Fibroblast of pulmonary artery (primary cell): Measurements from ENCODE around the gene INSYN1.

ENCODE experiments used
- DNase-seq: peaks from one replicate; pipeline ENCODE4 v3.0.0-alpha.2; 2010; ENCODE audit warnings: low read depth
- H3K4me3 ChIP-seq: replicated peaks from 2 replicates; pipeline ENCODE4 v1.5.1; 2011; ENCODE audit warnings: low read depth, mild to moderate bottlenecking, control low read depth, low read length, moderate library complexity
- CTCF ChIP-seq: IDR thresholded peaks from 2 replicates; pipeline ENCODE4 v1.5.1; 2011; ENCODE audit warnings: mild to moderate bottlenecking, control low read depth, low read length, inconsistent platforms; ENCODE audit errors: missing control alignments

The INSYN1 gene

DNA sequence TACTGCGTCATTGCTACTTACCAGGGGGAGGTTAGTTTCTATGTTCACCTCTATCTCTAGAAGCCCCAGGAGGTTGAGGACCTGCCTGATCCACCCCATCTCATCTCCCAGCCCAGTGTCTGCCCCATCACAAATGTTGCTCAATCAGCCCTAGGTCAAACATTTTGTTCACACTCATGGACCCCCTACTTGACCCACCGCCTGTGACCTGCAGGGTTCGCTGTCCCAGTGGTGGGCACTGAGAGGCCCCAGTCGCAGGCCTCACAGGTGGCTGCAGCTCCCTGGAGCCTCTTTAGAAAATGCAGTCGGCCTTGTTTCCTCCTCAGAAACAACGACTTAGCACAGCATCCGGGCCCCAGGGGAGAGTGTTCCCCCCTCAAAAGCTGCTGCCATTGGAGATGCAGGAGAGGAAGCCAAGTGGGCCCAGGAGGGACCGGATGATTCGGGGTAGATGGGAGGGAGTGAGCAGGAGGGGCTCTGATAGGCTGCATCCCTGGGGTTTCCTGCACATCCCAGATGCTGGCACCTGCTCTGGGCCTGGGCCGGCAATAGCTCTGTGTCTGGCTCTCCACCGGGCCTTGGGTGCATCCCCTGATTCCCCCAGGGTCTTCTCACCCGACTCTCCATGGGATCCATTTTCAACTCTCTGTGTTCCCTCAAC, 18.4 kb upstream of the INSYN1 start:
- no peak for DNase-seq
- H3K4me3 ChIP-seq = no peak overlapping the region
- no peak for TF ChIP-seq CTCF

DNA sequence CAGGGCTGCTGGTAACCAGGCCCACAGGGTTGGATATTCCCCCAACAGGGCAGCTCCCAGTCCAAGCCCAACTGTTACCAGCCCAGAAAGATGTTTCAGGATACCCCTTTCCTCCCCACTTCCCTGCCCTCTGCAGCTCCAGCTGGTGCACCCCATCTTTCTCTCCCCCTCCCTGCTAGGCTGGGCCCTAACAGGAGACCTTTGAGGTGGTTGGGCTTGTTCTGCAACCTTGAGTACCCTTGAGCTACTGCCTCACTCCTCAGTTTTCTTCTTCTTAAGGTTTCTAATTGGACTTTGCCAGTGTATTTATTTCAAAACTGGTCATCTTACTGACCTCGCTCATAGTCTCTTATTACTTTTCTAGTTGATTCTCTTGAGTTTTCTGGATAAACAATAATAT, 16.9 kb upstream of the INSYN1 start:
- TF ChIP-seq CTCF = no peak
- H3K4me3 ChIP-seq = no peak overlapping the region
- DNase-seq = no peak

GRCh38 chr15:73767806-73768501, 14.8 kb upstream of the INSYN1 start:
- DNase-seq = no peak
- TF ChIP-seq CTCF = no peak
- no peak overlapping the region for H3K4me3 ChIP-seq

GRCh38 chr15:73766598-73766997, 13.4 kb upstream of the INSYN1 start:
- no peak for DNase-seq
- no peak for TF ChIP-seq CTCF
- no peak overlapping the region for H3K4me3 ChIP-seq

- no peak for TF ChIP-seq CTCF
- no peak overlapping the region for H3K4me3 ChIP-seq
- DNase-seq = no peak
These were observed 12.6 kb upstream of the INSYN1 start for GRCh38 chr15:73765778-73766177.

DNA sequence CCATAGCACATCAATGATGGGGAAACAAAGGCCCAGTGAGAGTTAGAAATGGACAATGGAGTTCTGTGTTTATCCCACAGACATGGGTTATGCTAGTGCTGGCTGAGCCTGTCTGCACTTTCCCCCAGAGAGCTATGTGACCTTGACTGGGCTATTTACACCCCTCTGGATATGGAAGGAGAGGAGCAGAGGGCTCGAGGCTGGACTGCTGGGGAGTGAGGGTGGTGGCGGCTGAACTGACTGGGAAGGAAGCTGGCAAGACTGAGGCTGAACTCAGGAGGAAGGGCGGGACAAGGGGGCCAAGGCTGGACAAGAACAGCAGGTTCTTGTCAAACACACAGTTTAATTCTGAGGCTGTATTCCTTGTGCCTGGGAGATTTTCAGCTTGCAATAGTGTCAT, 10.8 kb upstream of the INSYN1 start:
- H3K4me3 ChIP-seq = no peak overlapping the region
- no peak for DNase-seq
- no peak for TF ChIP-seq CTCF
